ENCODE data around the gene C2CD2L. TPM values are rescaled to one million over a fixed set of nuclear protein-coding genes. Genes with fewer than 3 reads are reported as not detected.
"Not testable (repeated sequence)": the region's sequence is repeated elsewhere in the genome, so short reads cannot be mapped to it uniquely, and the experiment has no call there.

The C2CD2L gene
- total RNA-seq, 3 donors from 2014 or later: 22.0 to 24.7 (median 23.0) TPM

- H3K9me3 Mint-ChIP-seq: no peaks in the 10 kb centered on the region
- H3K4me1 Mint-ChIP-seq (ENCODE audit: low read depth): peaks cover 38% of the 10 kb centered on the region
- no peaks in the 10 kb centered on the region for H3K27me3 Mint-ChIP-seq (ENCODE audit: low read depth)
- ATAC-seq (peak; percentile 88 to 90), DNase-seq (peak; percentile 78)
- H3K4me3 Mint-ChIP-seq: peak within 1 kb of the TSS; percentile 91
- peaks cover 14% of the 10 kb centered on the region for H3K36me3 Mint-ChIP-seq (ENCODE audit: insufficient read depth)
Measured at GRCh38 chr11:119101759-119102423, 5.3 kb upstream of the C2CD2L start, which contains the start of gene DPAGT1. DPAGT1 (minus strand) TSS chr11:119101853; CDS start chr11:119101655, 198 bp downstream.

- Mint-ChIP-seq H3K4me1 (ENCODE audit: low read depth) (peaks cover 40% of the 10 kb centered on the region), H3K4me3 (peak overlapping the region; percentile 91)
- not testable (repeated sequence) for ATAC-seq; H3K36me3 Mint-ChIP-seq (ENCODE audit: insufficient read depth); DNase-seq; H3K27me3 Mint-ChIP-seq (ENCODE audit: low read depth); H3K9me3 Mint-ChIP-seq
Measured at GRCh38 chr11:119103161-119103664, 3.9 kb upstream of the C2CD2L start.

DNA sequence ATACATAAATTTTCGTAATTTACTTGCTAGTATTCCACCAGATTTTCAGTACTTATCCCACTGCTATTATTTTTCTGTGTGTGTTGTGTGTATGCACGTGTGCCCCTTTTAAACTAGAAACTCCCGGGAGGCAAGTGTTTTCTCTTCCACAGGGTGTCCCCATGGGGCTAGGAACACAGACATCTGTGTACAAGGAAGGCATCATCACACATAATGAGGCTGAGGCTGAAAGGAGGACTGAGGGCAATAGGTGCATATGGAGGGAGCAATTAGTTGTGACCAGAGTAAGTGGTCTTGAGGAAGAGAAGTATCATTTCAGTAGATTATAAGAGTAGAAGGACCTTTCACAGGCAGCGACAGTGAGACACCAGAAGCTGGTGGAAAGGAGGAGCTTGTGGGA is 3.4 kb upstream of the C2CD2L start:
- H3K4me1 Mint-ChIP-seq (ENCODE audit: low read depth): peaks cover 43% of the 10 kb centered on the region
- DNase-seq (no peak), ATAC-seq (no peak)
- H3K27me3 Mint-ChIP-seq (ENCODE audit: low read depth): no peaks in the 10 kb centered on the region
- H3K36me3 Mint-ChIP-seq (ENCODE audit: insufficient read depth): peaks cover 2% of the 10 kb centered on the region
- no peaks in the 10 kb centered on the region for H3K9me3 Mint-ChIP-seq
- H3K4me3 Mint-ChIP-seq: peak overlapping the region; percentile 48

DNA sequence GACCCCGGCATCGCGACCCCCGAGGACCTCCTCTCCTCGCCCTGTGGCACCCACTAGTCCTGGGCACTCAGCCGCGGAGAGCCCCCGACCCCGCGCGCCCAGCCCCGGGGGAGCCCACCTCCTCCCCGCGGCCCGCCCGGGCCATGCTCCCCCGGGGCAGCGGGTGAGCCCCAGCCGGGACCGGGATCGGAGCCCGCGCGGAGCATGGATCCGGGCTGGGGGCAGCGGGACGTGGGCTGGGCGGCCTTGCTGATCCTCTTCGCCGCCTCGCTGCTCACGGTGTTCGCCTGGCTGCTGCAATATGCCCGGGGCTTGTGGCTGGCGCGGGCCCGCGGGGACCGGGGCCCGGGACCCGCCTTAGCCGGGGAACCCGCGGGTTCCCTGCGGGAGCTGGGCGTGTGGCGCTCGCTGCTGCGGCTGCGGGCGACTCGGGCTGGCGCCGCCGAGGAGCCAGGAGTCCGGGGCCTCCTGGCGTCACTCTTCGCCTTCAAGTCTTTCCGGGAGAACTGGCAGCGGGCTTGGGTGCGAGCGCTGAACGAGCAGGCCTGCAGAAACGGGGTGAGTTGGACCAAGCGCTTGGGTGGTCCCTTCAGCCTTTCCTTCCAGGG is 498 bp downstream of the C2CD2L start:
- Mint-ChIP-seq H3K4me3 (peak overlapping the region; percentile 91), H3K9me3 (no peaks in the 10 kb centered on the region), H3K27me3 (ENCODE audit: low read depth) (no peaks in the 10 kb centered on the region), H3K4me1 (ENCODE audit: low read depth) (peaks cover 44% of the 10 kb centered on the region), H3K36me3 (ENCODE audit: insufficient read depth) (peaks cover 8% of the 10 kb centered on the region)
- DNase-seq (no peak), ATAC-seq (peak; percentile 38 to 42)

DNA sequence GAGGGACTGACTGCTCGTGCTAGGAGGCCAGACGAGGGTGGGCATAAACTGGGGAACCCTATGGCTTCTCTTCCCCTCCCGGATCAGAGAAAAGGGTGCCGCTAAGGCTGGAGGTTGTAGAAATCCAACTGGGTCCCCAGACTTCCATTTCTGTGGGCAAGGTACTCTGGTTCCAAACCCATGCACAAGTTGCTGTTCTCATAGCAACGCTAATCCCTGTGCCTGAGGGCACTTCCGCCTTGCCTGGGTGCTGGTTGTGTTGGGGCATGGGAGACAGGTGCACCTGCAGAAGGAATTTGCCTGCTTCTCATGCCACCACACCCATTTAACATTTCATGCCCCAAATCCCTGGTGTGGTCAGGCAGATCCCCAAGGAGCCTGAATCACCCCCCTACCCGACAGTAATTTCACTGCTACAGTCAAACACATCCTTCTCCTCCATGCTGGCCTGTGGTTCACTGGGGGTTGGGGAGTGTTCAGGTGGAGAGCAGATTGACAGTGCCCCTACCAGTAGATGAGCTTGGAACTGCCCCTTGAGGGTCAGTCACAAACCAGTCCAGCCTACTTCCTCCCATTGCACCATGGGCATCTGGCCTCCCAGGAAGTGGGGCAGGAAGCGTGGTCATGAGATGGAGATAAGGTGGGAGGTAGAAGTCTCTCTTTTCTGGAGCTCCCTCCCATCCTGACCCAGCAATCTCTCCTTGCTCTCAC is 1.2 kb downstream of the C2CD2L start:
- no peaks in the 10 kb centered on the region for H3K27me3 Mint-ChIP-seq (ENCODE audit: low read depth)
- no peak for DNase-seq
- peaks cover 44% of the 10 kb centered on the region for H3K4me1 Mint-ChIP-seq (ENCODE audit: low read depth)
- H3K4me3 Mint-ChIP-seq: peak overlapping the region; percentile 91
- peaks cover 10% of the 10 kb centered on the region for H3K36me3 Mint-ChIP-seq (ENCODE audit: insufficient read depth)
- peak; percentile 20 to 32 for ATAC-seq
- H3K9me3 Mint-ChIP-seq: no peaks in the 10 kb centered on the region

DNA sequence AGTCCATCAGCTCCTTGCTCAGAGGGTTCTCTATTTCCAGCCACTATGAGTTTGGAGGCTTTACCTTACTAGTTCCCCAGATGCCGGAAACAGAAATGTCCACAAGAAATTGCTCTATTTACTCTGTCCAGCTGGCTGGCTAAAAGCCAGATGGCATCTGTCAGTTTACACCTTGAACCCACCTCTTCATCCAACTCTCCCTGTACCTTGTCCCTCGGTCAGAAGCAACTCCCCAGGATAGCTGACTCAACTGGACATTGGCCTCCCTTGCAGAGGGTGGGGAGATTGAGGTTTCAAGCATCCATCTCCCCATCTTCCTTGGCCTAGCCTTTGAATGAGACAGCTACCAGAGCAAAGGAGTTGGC is 1.7 kb downstream of the C2CD2L start:
- DNase-seq (no peak), ATAC-seq (no peak)
- H3K9me3 Mint-ChIP-seq: no peaks in the 10 kb centered on the region
- H3K27me3 Mint-ChIP-seq (ENCODE audit: low read depth): no peaks in the 10 kb centered on the region
- peak overlapping the region; percentile 91 for H3K4me3 Mint-ChIP-seq
- H3K4me1 Mint-ChIP-seq (ENCODE audit: low read depth): peaks cover 46% of the 10 kb centered on the region
- H3K36me3 Mint-ChIP-seq (ENCODE audit: insufficient read depth): peaks cover 10% of the 10 kb centered on the region

GRCh38 chr11:119109843-119110242 is 2.7 kb downstream of the C2CD2L start:
- Mint-ChIP-seq H3K4me1 (ENCODE audit: low read depth) (peaks cover 45% of the 10 kb centered on the region), H3K27me3 (ENCODE audit: low read depth) (no peaks in the 10 kb centered on the region), H3K36me3 (ENCODE audit: insufficient read depth) (peaks cover 12% of the 10 kb centered on the region), H3K9me3 (no peaks in the 10 kb centered on the region), H3K4me3 (peak overlapping the region; percentile 91)
- no peak for ATAC-seq
- no peak for DNase-seq

- no peaks in the 10 kb centered on the region for H3K9me3 Mint-ChIP-seq
- H3K4me3 Mint-ChIP-seq: no peak overlapping the region
- H3K36me3 Mint-ChIP-seq (ENCODE audit: insufficient read depth): peaks cover 16% of the 10 kb centered on the region
- no peak for DNase-seq
- H3K4me1 Mint-ChIP-seq (ENCODE audit: low read depth): peaks cover 48% of the 10 kb centered on the region
- H3K27me3 Mint-ChIP-seq (ENCODE audit: low read depth): no peaks in the 10 kb centered on the region
- ATAC-seq: no peak
Measured at GRCh38 chr11:119110439-119110838, 3.3 kb downstream of the C2CD2L start.

- Mint-ChIP-seq H3K27me3 (ENCODE audit: low read depth) (no peaks in the 10 kb centered on the region), H3K9me3 (no peaks in the 10 kb centered on the region), H3K36me3 (ENCODE audit: insufficient read depth) (peaks cover 22% of the 10 kb centered on the region), H3K4me3 (no peak overlapping the region), H3K4me1 (ENCODE audit: low read depth) (peaks cover 51% of the 10 kb centered on the region)
- DNase-seq: no peak
- ATAC-seq: no peak
Measured at GRCh38 chr11:119111361-119111925, 4.3 kb downstream of the C2CD2L start.

DNA sequence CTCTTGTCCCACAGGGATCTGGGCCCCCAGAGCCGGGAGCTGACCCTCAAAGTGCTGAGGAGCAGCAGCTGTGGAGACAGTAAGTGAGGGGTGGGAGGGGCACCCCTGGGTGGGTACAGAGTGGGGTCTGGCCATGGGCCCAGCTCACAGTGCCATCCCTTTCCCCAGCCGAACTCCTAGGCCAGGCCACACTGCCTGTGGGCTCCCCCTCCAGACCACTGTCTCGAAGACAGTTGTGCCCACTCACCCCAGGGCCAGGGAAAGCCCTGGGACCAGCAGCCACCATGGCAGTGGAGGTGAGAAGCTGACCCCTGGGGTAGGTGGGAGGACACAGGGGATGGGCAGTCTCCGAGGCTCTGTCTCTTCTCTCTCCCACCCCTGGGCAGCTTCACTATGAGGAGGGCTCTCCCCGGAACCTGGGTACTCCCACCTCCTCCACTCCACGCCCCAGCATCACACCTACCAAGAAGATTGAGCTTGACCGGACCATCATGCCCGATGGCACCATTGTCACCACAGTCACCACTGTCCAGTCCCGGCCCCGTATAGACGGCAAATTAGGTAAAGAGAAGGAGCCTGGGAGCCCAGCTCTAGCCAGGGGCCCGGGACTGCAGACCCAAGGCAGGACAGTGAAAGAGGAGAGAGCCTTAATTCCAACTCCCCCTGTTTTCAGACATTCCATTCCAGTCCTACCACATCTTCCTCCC is 5.3 kb downstream of the C2CD2L start:
- ATAC-seq (no peak), DNase-seq (no peak)
- Mint-ChIP-seq H3K4me1 (ENCODE audit: low read depth) (peaks cover 49% of the 10 kb centered on the region), H3K27me3 (ENCODE audit: low read depth) (no peaks in the 10 kb centered on the region), H3K4me3 (no peak overlapping the region), H3K9me3 (no peaks in the 10 kb centered on the region), H3K36me3 (ENCODE audit: insufficient read depth) (peaks cover 27% of the 10 kb centered on the region)

GRCh38 chr11:119113716-119114115 is 6.6 kb downstream of the C2CD2L start:
- no peaks in the 10 kb centered on the region for H3K27me3 Mint-ChIP-seq (ENCODE audit: low read depth)
- peaks cover 43% of the 10 kb centered on the region for H3K4me1 Mint-ChIP-seq (ENCODE audit: low read depth)
- DNase-seq (no peak), ATAC-seq (no peak)
- H3K36me3 Mint-ChIP-seq (ENCODE audit: insufficient read depth): peaks cover 27% of the 10 kb centered on the region
- H3K4me3 Mint-ChIP-seq: no peak overlapping the region
- no peaks in the 10 kb centered on the region for H3K9me3 Mint-ChIP-seq

DNA sequence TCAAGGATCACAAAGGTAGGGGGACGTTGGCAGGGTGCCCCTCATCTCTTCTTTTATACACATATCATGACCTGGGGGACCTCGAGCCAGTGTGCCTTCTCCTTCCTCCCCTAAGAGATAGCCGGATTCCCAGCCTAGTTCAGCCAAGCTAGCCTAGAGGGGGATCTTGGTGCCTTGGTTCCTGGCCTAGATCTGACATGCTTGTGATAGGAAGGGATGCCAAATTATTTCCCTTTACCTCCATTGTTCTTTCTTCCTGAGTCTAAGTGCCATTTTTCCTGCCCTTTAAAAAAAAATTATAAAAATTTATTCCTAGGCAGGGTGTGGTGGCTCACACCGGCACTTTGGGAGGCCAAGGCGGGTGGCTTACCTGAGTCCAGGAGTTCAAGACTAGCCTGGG is 7.2 kb downstream of the C2CD2L start:
- Mint-ChIP-seq H3K27me3 (ENCODE audit: low read depth) (no peaks in the 10 kb centered on the region), H3K36me3 (ENCODE audit: insufficient read depth) (peaks cover 27% of the 10 kb centered on the region), H3K4me1 (ENCODE audit: low read depth) (peaks cover 37% of the 10 kb centered on the region), H3K9me3 (no peaks in the 10 kb centered on the region), H3K4me3 (no peak overlapping the region)
- no peak for DNase-seq
- no peak for ATAC-seq

- no peaks in the 10 kb centered on the region for H3K9me3 Mint-ChIP-seq
- H3K36me3 Mint-ChIP-seq (ENCODE audit: insufficient read depth): peaks cover 22% of the 10 kb centered on the region
- no peaks in the 10 kb centered on the region for H3K27me3 Mint-ChIP-seq (ENCODE audit: low read depth)
- H3K4me3 Mint-ChIP-seq: peak overlapping the region; percentile 59
- H3K4me1 Mint-ChIP-seq (ENCODE audit: low read depth): peaks cover 35% of the 10 kb centered on the region
- DNase-seq: no peak
- peak; percentile 62 to 71 for ATAC-seq
Measured at GRCh38 chr11:119115484-119116234, 8.5 kb downstream of the C2CD2L start.

Data from activated T-cell treated with anti-CD3 and anti-CD28 coated beads, Interleukin-2, amount 50 U/mL, for 4 hours (primary cell).